SK-MEL-5 (cell line): ENCODE results near the gene DCLRE1B. TPM values are rescaled to one million over a fixed set of nuclear protein-coding genes. Genes with fewer than 3 reads are reported as not detected.

Source experiments
- total RNA-seq: library from RNA; depleted of rRNA; stranded (reverse); fragments of >200 nt; shearing (Covaris generic); gene quantifications from 2 replicates; pipeline ENCODE4 v1.2.3, GENCODE V29; 2014; rRNA removed

DCLRE1B gene
- total RNA-seq, 1 experiment from 2014 or later = 6.2 TPM

Other genes starting within 250 kb of the DCLRE1B start
- gene PHTF1, start 145.8 kb upstream of the DCLRE1B start, total RNA-seq = 15.9 and 19.3 TPM in 2 replicates
- gene RSBN1, start 92.8 kb upstream of the DCLRE1B start, total RNA-seq = 5.9 and 7.6 TPM in 2 replicates
- gene PTPN22, start 33.6 kb upstream of the DCLRE1B start, total RNA-seq = 0.08 TPM in 1 of 2 replicates, not detected in the other
- gene BCL2L15, start 17.7 kb upstream of the DCLRE1B start, total RNA-seq = not detected in 2 replicates
- 4.7 and 8.3 TPM in 2 replicates for gene AP4B1, start 527 bp upstream of the DCLRE1B start, total RNA-seq
- 11.4 and 12.7 TPM in 2 replicates for gene HIPK1, start 24.0 kb downstream of the DCLRE1B start, total RNA-seq
- 0.16 TPM in 1 of 2 replicates, not detected in the other for gene OLFML3, start 74.1 kb downstream of the DCLRE1B start, total RNA-seq
- 0.13 TPM in 1 of 2 replicates, not detected in the other for gene SYT6, start 248.5 kb downstream of the DCLRE1B start, total RNA-seq